Lower leg skin (tissue), 4 donors: ENCODE measurements around the gene SERPINB7. TPM values are rescaled to one million over a fixed set of nuclear protein-coding genes. Genes with fewer than 3 reads are reported as not detected.

ENCODE experiments used
- DNase-seq, 2 donors: peaks; one replicate each; pipeline ENCODE4 v3.0.0-alpha.2; 2019; ENCODE audit warnings: low spot score in 2 of 2
- H3K4me3 ChIP-seq: fragments of 200-600 bp; sonication (generic); 2 replicates; pipeline ENCODE4 v1.5.1; 2017; ENCODE audit warnings: mild to moderate bottlenecking, low read depth; ENCODE audit not compliant: poor library complexity, severe bottlenecking
- CTCF ChIP-seq, 3 donors: fragments of 450-650 bp; IDR thresholded peaks; one replicate each; pipeline ENCODE4 v1.5.1; 2016; ENCODE audit warnings: antibody characterized with exemption in 3 of 3, mild to moderate bottlenecking in 3 of 3, moderate library complexity in 2 of 3
- POLR2A ChIP-seq, 2 donors: fragments of 450-650 bp; IDR thresholded peaks; one replicate each; pipeline ENCODE4 v1.6.1; 2016 to 2017; ENCODE audit warnings: antibody characterized with exemption in 2 of 2, mild to moderate bottlenecking in 1 of 2, moderate library complexity in 1 of 2
- WGBS, 2 donors: methylation state at CpG; one replicate each; pipeline ENCODE4 v1.1.5; 2018; 5-methylcytosine and 5-hydroxymethylcytosine counted together
- intact Hi-C: fragments of 100-400 bp; cut with DNase I; formaldehyde crosslinking; loops from one replicate; pipeline ENCODE4 v1.15.0; 2023; ENCODE audit warnings: low total_unique reads
- total RNA-seq, 4 donors: library from RNA; depleted of rRNA; stranded (reverse); fragments of >200 nt; gene quantifications; one replicate each; pipeline ENCODE4 v1.1.0, GENCODE V29; 2016

The SERPINB7 gene
- total RNA-seq, 4 donors from 2014 or later: 140 to 354 (median 233) TPM

GRCh38 chr18:63741769-63742168 is 33.4 kb upstream of the SERPINB7 start:
- no peak overlapping the region for H3K4me3 ChIP-seq
- TF ChIP-seq CTCF (IDR thresholded peaks at IDR 0.05) (no peak), POLR2A (IDR thresholded peaks at IDR 0.05) (no peak)
- no peak for DNase-seq
- 24 to 28% methylated on average over 4 of the region's 4 CpGs for WGBS, 2 donors
- intact Hi-C loops: no loop called here

GRCh38 chr18:63747006-63747405 is 28.2 kb upstream of the SERPINB7 start:
- TF ChIP-seq CTCF (IDR thresholded peaks at IDR 0.05): no peak
- no peak for TF ChIP-seq POLR2A (IDR thresholded peaks at IDR 0.05)
- whole genome bisulfite sequencing, 2 donors: 89 to 96% methylated on average over 2 of the region's 2 CpGs
- DNase-seq: no peak
- H3K4me3 ChIP-seq: no peak overlapping the region
- intact Hi-C loops: no loop called here

- intact Hi-C loops: no loop called here
- no peak for DNase-seq
- TF ChIP-seq CTCF (IDR thresholded peaks at IDR 0.05) (no peak), POLR2A (IDR thresholded peaks at IDR 0.05) (no peak)
Measured at GRCh38 chr18:63749489-63749888, 25.7 kb upstream of the SERPINB7 start.

GRCh38 chr18:63752636-63753035 is 22.6 kb upstream of the SERPINB7 start:
- intact Hi-C loops: no loop called here
- WGBS, 2 donors: 69% methylated on average over 2 of the region's 2 CpGs

More at GRCh38 chr18:63749489-63749888, 25.7 kb upstream of the SERPINB7 start:
- WGBS, 2 donors: 87 to 93% methylated on average over 1 of the region's 1 CpG
- no peak overlapping the region for H3K4me3 ChIP-seq

GRCh38 chr18:63753676-63754075 is 21.5 kb upstream of the SERPINB7 start:
- TF ChIP-seq CTCF (IDR thresholded peaks at IDR 0.05) (no peak), POLR2A (IDR thresholded peaks at IDR 0.05) (no peak)
- no peak for DNase-seq
- no peak overlapping the region for H3K4me3 ChIP-seq
- intact Hi-C loops: no loop called here

More at GRCh38 chr18:63752636-63753035, 22.6 kb upstream of the SERPINB7 start:
- no peak for DNase-seq
- no peak overlapping the region for H3K4me3 ChIP-seq
- TF ChIP-seq POLR2A (IDR thresholded peaks at IDR 0.05) (no peak), CTCF (IDR thresholded peaks at IDR 0.05) (no peak)

- no peak for TF ChIP-seq POLR2A (IDR thresholded peaks at IDR 0.05)
- no peak for TF ChIP-seq CTCF (IDR thresholded peaks at IDR 0.05)
- H3K4me3 ChIP-seq: no peak overlapping the region
- no peak for DNase-seq
- intact Hi-C loops: no loop called here
Measured at GRCh38 chr18:63757541-63757940, 17.7 kb upstream of the SERPINB7 start.
